OCI-LY1 (cell line): ENCODE data around the gene PRRC2C.

ENCODE experiments used
- EZH2 ChIP-seq: fragments of 200-600 bp; sonication (generic), shearing (Covaris generic); IDR thresholded peaks from 2 replicates; pipeline ENCODE4 v1.8.0; 2017; ENCODE audit warnings: borderline replicate concordance, mixed run types, mild to moderate bottlenecking, antibody characterized with exemption, low read length, moderate library complexity, mixed read lengths
- TF ChIP-seq, protein P1 (sequence below): fragments of 200-600 bp; sonication (generic), shearing (Covaris generic); IDR thresholded peaks from 2 replicates; pipeline ENCODE4 v1.5.1; 2017; ENCODE audit warnings: mild to moderate bottlenecking, antibody characterized with exemption, low read length, moderate library complexity, mixed read lengths

DNA sequence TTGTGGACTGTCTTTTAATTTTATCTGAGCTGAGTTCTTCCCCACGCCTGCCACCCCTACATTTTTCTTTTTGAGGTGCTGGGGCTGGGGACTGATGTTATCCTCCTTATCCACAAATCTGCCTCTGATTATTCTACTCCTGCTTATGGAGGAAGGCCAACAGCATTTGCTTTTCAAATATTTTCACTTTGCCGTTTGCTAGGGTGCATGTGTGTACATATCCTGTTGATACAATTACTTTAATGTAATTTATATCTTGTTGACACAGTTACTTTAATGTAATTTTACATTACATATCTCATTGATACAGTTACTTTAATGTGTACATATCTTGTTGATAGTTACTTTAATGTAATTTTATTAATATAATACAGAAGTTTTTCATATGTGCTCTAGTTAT lies 36.2 kb downstream of the PRRC2C start:
- TF ChIP-seq, protein P1, sequence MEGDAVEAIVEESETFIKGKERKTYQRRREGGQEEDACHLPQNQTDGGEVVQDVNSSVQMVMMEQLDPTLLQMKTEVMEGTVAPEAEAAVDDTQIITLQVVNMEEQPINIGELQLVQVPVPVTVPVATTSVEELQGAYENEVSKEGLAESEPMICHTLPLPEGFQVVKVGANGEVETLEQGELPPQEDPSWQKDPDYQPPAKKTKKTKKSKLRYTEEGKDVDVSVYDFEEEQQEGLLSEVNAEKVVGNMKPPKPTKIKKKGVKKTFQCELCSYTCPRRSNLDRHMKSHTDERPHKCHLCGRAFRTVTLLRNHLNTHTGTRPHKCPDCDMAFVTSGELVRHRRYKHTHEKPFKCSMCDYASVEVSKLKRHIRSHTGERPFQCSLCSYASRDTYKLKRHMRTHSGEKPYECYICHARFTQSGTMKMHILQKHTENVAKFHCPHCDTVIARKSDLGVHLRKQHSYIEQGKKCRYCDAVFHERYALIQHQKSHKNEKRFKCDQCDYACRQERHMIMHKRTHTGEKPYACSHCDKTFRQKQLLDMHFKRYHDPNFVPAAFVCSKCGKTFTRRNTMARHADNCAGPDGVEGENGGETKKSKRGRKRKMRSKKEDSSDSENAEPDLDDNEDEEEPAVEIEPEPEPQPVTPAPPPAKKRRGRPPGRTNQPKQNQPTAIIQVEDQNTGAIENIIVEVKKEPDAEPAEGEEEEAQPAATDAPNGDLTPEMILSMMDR: no peak
- TF ChIP-seq EZH2: no peak
